Activated naive CD4-positive, alpha-beta T cell (primary cell): ENCODE results near the gene OST4.
A peak's percentile ranks its signal among the peaks of the same experiment; 100 is the strongest.
"Not testable (repeated sequence)": the region's sequence is repeated elsewhere in the genome, so short reads cannot be mapped to it uniquely, and the experiment has no call there.

Source experiments
- DNase-seq, 4 experiments: peaks; one replicate each; lab custom pipeline; 2025; lab: John Stamatoyannopoulos, UW

Gene OST4

GRCh38 chr2:27078267-27079194 is 7.1 kb upstream of the OST4 start, which contains the start of gene EMILIN1:
TSS of gene EMILIN1 (plus strand) at chr2:27078615. CDS start at chr2:27079066, 451 bp downstream.
- no peak for DNase-seq

- no peak for DNase-seq
Measured at GRCh38 chr2:27077231-27077630, 5.8 kb upstream of the OST4 start.

GRCh38 chr2:27076323-27076722 is 4.9 kb upstream of the OST4 start:
- DNase-seq, result no peak

- DNase-seq, result not testable (repeated sequence)
Measured at GRCh38 chr2:27075566-27075871, 4.1 kb upstream of the OST4 start.

- DNase-seq, result peak in 2 of 4 experiments; percentile 19 to 56
Measured at GRCh38 chr2:27074738-27075565, 3.5 kb upstream of the OST4 start.

GRCh38 chr2:27073782-27074181 is 2.3 kb upstream of the OST4 start:
- DNase-seq, result no peak

GRCh38 chr2:27072920-27073319 is 1.5 kb upstream of the OST4 start:
- no peak for DNase-seq

GRCh38 chr2:27071990-27072830 is 756 bp upstream of the OST4 start:
- peak in 1 of 4 experiments; percentile 31 for DNase-seq

GRCh38 chr2:27070653-27071276 is 689 bp downstream of the OST4 start:
- DNase-seq, result no peak

- DNase-seq, result no peak
Measured at GRCh38 chr2:27069961-27070618, 1.4 kb downstream of the OST4 start.

GRCh38 chr2:27069436-27069835 is 2.0 kb downstream of the OST4 start:
- DNase-seq, result no peak

- DNase-seq, result no peak
Measured at GRCh38 chr2:27067385-27067784, 4.1 kb downstream of the OST4 start.

- DNase-seq, result no peak
Measured at GRCh38 chr2:27065128-27065527, 6.3 kb downstream of the OST4 start.

GRCh38 chr2:27060323-27060722 is 11.1 kb downstream of the OST4 start:
- no peak for DNase-seq

- DNase-seq, result no peak
Measured at GRCh38 chr2:27059141-27059820, 12.2 kb downstream of the OST4 start.

GRCh38 chr2:27058210-27058609 is 13.2 kb downstream of the OST4 start:
- DNase-seq, result no peak

- no peak for DNase-seq
Measured at GRCh38 chr2:27057184-27057583, 14.3 kb downstream of the OST4 start.

- DNase-seq, result no peak
Measured at GRCh38 chr2:27054721-27055120, 16.7 kb downstream of the OST4 start.

- no peak for DNase-seq
Measured at GRCh38 chr2:27053776-27054175, 17.7 kb downstream of the OST4 start.

- no peak for DNase-seq
Measured at GRCh38 chr2:27053321-27053720, 18.1 kb downstream of the OST4 start.
